SK-N-SH treated with all-trans-retinoic acid at 6 μM for 48 hours (cell line): ENCODE results near the gene ZNF195.

Experiments used
- ATAC-seq: fragments of 200-7000 bp; cut with Tn5 transposase; 3 replicates; pipeline ENCODE4 v1.9.1; 2020; ENCODE audit warnings: mild to moderate bottlenecking, moderate library complexity
- ARNTL ChIP-seq: fragments of 450-650 bp; formaldehyde crosslinking; IDR thresholded peaks from 2 replicates; pipeline ENCODE4 v1.5.0; 2020; ENCODE audit warnings: low read depth, mild to moderate bottlenecking, moderate library complexity, borderline replicate concordance
- BACH2 ChIP-seq: fragments of 250-450 bp; sonication (Bioruptor Pico); IDR thresholded peaks from 2 replicates; pipeline ENCODE4 v1.9.0; 2021; ENCODE audit warnings: mild to moderate bottlenecking, borderline replicate concordance
- CREB5 ChIP-seq: fragments of 250-450 bp; sonication (Bioruptor Pico); IDR thresholded peaks from 2 replicates; pipeline ENCODE4 v1.5.1; 2020; ENCODE audit warnings: low read depth, mild to moderate bottlenecking, moderate library complexity
- CSDC2 ChIP-seq: fragments of 250-450 bp; sonication (Bioruptor Pico); IDR thresholded peaks from 2 replicates; pipeline ENCODE4 v1.5.0; 2020; ENCODE audit warnings: mild to moderate bottlenecking, moderate library complexity
- CSRNP3 ChIP-seq: fragments of 250-450 bp; sonication (Bioruptor Pico); IDR thresholded peaks from 2 replicates; pipeline ENCODE4 v1.5.1; 2021; ENCODE audit warnings: mild to moderate bottlenecking, moderate library complexity
- ESRRG ChIP-seq: fragments of 250-450 bp; sonication (Bioruptor Pico); IDR thresholded peaks from 2 replicates; pipeline ENCODE4 v1.6.1; 2021; ENCODE audit warnings: mild to moderate bottlenecking
- GLIS3 ChIP-seq: fragments of 250-450 bp; sonication (Bioruptor Pico); IDR thresholded peaks from 2 replicates; pipeline ENCODE4 v1.5.0; 2020; ENCODE audit warnings: mild to moderate bottlenecking, moderate library complexity
- OSR1 ChIP-seq: fragments of 250-450 bp; sonication (Bioruptor Pico); IDR thresholded peaks from 2 replicates; pipeline ENCODE4 v1.8.0; 2022; ENCODE audit warnings: moderate library complexity, mild to moderate bottlenecking, inconsistent platforms
- PATZ1 ChIP-seq: fragments of 250-450 bp; sonication (Bioruptor Pico); IDR thresholded peaks from 2 replicates; pipeline ENCODE4 v1.8.0; 2020; ENCODE audit warnings: mild to moderate bottlenecking, moderate library complexity, borderline replicate concordance
- POU6F1 ChIP-seq: fragments of 250-450 bp; sonication (Bioruptor Pico); IDR thresholded peaks from 2 replicates; pipeline ENCODE4 v1.8.0; 2021; ENCODE audit warnings: low read depth, mild to moderate bottlenecking, moderate library complexity, borderline replicate concordance
- PPARA ChIP-seq: fragments of 250-450 bp; sonication (Bioruptor Pico); IDR thresholded peaks from 2 replicates; pipeline ENCODE4 v1.5.0; 2020; ENCODE audit warnings: mild to moderate bottlenecking, borderline replicate concordance
- RARB ChIP-seq: fragments of 250-450 bp; sonication (Bioruptor Pico); IDR thresholded peaks from 2 replicates; pipeline ENCODE4 v1.8.0; 2021; ENCODE audit warnings: mild to moderate bottlenecking, moderate library complexity
- SNAI2 ChIP-seq: fragments of 250-450 bp; sonication (Bioruptor Pico); IDR thresholded peaks from 2 replicates; pipeline ENCODE4 v1.5.0; 2020; ENCODE audit warnings: mild to moderate bottlenecking, moderate library complexity
- TCF4 ChIP-seq: fragments of 250-450 bp; sonication (Bioruptor Pico); IDR thresholded peaks from 2 replicates; pipeline ENCODE4 v1.8.0; 2021; ENCODE audit warnings: mild to moderate bottlenecking, moderate library complexity, borderline replicate concordance
- TOX ChIP-seq: fragments of 250-450 bp; sonication (Bioruptor Pico); IDR thresholded peaks from 2 replicates; pipeline ENCODE4 v1.8.0; 2021; ENCODE audit warnings: mild to moderate bottlenecking, moderate library complexity, borderline replicate concordance
- ZC3H10 ChIP-seq: fragments of 250-450 bp; sonication (Bioruptor Pico); IDR thresholded peaks from 2 replicates; pipeline ENCODE4 v1.5.1; 2021; ENCODE audit warnings: mild to moderate bottlenecking, moderate library complexity
- ZFP30 ChIP-seq: fragments of 450-650 bp; formaldehyde crosslinking; IDR thresholded peaks from 2 replicates; pipeline ENCODE4 v1.5.0; 2022; ENCODE audit warnings: mild to moderate bottlenecking, moderate library complexity
- ZNF565 ChIP-seq: fragments of 450-650 bp; formaldehyde crosslinking; conservative IDR thresholded peaks from 2 replicates; pipeline ENCODE4 v1.5.0; 2020; ENCODE audit warnings: low read depth, mild to moderate bottlenecking, moderate library complexity
- ZNF70 ChIP-seq: fragments of 450-650 bp; formaldehyde crosslinking; IDR thresholded peaks from 2 replicates; pipeline ENCODE4 v1.5.0; 2020; ENCODE audit warnings: mild to moderate bottlenecking, moderate library complexity

Gene ZNF195

GRCh38 chr11:3347127-3347526 lies 31.8 kb downstream of the ZNF195 start:
- TF ChIP-seq GLIS3 (CRISPR knock-in tag) (no peak), ZFP30 (no peak), ZNF565 (CRISPR knock-in tag) (no peak), POU6F1 (CRISPR knock-in tag) (no peak), TCF4 (CRISPR knock-in tag) (no peak), CREB5 (CRISPR knock-in tag) (no peak), ESRRG (CRISPR knock-in tag) (no peak), ARNTL (no peak), BACH2 (CRISPR knock-in tag) (no peak), PPARA (CRISPR knock-in tag) (no peak), CSRNP3 (CRISPR knock-in tag) (no peak)
- ATAC-seq = no peak

- no peak for ATAC-seq
- TF ChIP-seq RARB (CRISPR knock-in tag) (no peak), OSR1 (CRISPR knock-in tag) (no peak), ZC3H10 (CRISPR knock-in tag) (no peak), ZNF70 (CRISPR knock-in tag) (no peak), TOX (CRISPR knock-in tag) (no peak), POU6F1 (CRISPR knock-in tag) (no peak), PATZ1 (CRISPR knock-in tag) (no peak), ESRRG (CRISPR knock-in tag) (no peak), BACH2 (CRISPR knock-in tag) (no peak), GLIS3 (CRISPR knock-in tag) (no peak), CSDC2 (CRISPR knock-in tag) (no peak)
These were observed 32.4 kb downstream of the ZNF195 start for GRCh38 chr11:3346587-3346986.

DNA sequence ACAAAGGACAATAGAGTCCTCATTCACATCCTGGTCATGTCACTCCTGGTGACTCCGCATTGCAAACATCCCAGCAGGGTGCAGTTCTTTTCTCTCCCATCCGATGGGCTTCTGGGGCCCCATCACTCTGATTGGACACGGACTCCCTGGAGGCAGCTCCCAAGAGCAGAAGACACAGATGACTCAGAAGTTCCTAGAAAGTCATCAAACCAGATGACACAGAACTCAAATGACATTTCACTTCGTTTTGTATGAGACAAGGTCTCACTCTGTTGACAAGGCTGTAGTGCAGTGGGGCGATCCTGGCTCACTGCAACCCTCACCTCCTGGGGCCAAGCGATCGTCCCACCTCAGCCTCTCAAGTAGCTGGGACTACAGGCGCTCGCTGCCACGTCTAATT lies 33.2 kb downstream of the ZNF195 start:
- no peak for ATAC-seq
- TF ChIP-seq BACH2 (CRISPR knock-in tag) = no peak
- no peak for TF ChIP-seq ARNTL
- no peak for TF ChIP-seq OSR1 (CRISPR knock-in tag)
- no peak for TF ChIP-seq TOX (CRISPR knock-in tag)
- no peak for TF ChIP-seq SNAI2 (CRISPR knock-in tag)
- no peak for TF ChIP-seq PPARA (CRISPR knock-in tag)
- TF ChIP-seq POU6F1 (CRISPR knock-in tag) = no peak
- no peak for TF ChIP-seq GLIS3 (CRISPR knock-in tag)
